ENCODE measurements around the gene TP53I11.

DNA sequence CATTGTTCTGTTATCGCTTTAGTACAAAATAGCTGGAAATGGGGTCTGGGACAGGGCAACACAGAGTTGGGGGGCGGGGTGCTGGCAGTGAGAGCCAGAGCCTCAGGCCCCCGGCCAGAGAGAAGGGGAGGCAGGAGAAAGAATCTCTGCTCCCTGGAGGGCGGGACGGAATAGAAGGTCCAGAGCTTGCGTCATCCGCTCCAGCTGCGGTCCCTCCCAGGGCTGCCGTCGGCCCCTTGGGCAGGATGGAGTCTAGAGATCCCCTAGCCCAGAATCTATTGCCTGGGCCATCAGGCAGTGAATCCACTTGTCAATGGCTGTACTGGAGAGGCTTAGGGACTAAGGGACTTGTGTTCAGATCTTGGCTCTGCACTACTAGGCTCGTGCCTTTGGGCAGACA lies 5.0 kb downstream of the TP53I11 start:
- TF ChIP-seq, protein P1, sequence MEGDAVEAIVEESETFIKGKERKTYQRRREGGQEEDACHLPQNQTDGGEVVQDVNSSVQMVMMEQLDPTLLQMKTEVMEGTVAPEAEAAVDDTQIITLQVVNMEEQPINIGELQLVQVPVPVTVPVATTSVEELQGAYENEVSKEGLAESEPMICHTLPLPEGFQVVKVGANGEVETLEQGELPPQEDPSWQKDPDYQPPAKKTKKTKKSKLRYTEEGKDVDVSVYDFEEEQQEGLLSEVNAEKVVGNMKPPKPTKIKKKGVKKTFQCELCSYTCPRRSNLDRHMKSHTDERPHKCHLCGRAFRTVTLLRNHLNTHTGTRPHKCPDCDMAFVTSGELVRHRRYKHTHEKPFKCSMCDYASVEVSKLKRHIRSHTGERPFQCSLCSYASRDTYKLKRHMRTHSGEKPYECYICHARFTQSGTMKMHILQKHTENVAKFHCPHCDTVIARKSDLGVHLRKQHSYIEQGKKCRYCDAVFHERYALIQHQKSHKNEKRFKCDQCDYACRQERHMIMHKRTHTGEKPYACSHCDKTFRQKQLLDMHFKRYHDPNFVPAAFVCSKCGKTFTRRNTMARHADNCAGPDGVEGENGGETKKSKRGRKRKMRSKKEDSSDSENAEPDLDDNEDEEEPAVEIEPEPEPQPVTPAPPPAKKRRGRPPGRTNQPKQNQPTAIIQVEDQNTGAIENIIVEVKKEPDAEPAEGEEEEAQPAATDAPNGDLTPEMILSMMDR (conservative IDR thresholded peaks at IDR 0.05 in 1 of 2, IDR thresholded peaks at IDR 0.05 in 1 of 2; ENCODE audit: extremely low read depth in 1 of 2, insufficient read depth in 1 of 2, low read depth in 1 of 2, low read length in 2 of 2) = no peak
- no peak for TF ChIP-seq EZH2 (IDR thresholded peaks at IDR 0.05; ENCODE audit: borderline replicate concordance, low read length)

Data from mammary epithelial cell (primary cell).